ENCODE measurements around the gene DMBT1. TPM values are rescaled to one million over a fixed set of nuclear protein-coding genes. Genes with fewer than 3 reads are reported as not detected.
"Not testable (repeated sequence)": the region's sequence is repeated elsewhere in the genome, so short reads cannot be mapped to it uniquely, and the experiment has no call there.

DMBT1 gene
- total RNA-seq, 1 donor = not detected

DNA sequence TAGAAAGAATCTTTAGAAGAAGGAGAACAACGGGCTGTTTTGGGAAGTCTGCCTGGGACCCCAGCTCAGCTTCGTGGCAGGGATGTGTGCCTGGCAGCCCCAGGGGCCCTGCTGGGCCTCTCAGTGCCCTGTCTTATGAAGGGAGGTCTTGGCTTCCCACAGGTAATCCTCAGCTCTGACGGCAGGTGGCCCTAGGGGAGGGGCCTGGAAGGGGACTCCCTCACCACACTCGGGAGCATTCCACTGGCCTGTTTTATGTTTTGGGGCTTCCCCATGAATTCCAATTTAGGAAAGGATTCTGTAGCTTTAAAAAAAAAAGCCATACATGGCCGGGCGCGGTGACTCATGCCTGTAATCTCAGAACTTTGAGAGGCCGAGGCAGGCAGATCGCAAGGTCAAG, 3.0 kb upstream of the DMBT1 start:
- H3K9me3 ChIP-seq (ENCODE audit: low read depth, low read length) = no peaks in the 10 kb centered on the region
- no peak overlapping the region for H3K4me3 ChIP-seq (ENCODE audit: low read length)
- peaks cover 6% of the 10 kb centered on the region for H3K27me3 ChIP-seq (ENCODE audit: insufficient read depth, low read length)
- H3K4me1 ChIP-seq (ENCODE audit: insufficient read depth, low read length) = no peaks in the 10 kb centered on the region

DNA sequence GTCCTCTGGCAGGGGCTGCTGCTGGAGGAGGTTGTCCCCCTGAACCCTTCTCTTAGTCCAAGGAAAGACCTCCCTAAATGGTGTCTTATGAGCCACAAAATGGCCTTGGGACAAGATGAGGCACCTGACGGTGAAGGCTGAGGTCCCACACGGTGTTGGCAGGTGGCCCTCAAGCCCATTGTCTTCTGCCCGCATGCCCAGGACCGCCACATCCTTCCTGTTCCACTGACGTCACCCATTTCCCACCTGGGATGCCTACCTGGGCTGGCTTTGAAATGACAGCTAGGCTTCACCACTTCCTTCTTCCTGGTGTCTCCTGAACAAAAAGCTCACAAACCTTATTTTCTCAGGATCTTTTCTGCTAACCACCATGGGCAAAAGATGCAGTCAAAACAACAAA, 2.1 kb upstream of the DMBT1 start:
- no peaks in the 10 kb centered on the region for H3K4me1 ChIP-seq (ENCODE audit: insufficient read depth, low read length)
- H3K27me3 ChIP-seq (ENCODE audit: insufficient read depth, low read length) = peaks cover 10% of the 10 kb centered on the region
- no peaks in the 10 kb centered on the region for H3K9me3 ChIP-seq (ENCODE audit: low read depth, low read length)
- H3K4me3 ChIP-seq (ENCODE audit: low read length) = no peak overlapping the region

DNA sequence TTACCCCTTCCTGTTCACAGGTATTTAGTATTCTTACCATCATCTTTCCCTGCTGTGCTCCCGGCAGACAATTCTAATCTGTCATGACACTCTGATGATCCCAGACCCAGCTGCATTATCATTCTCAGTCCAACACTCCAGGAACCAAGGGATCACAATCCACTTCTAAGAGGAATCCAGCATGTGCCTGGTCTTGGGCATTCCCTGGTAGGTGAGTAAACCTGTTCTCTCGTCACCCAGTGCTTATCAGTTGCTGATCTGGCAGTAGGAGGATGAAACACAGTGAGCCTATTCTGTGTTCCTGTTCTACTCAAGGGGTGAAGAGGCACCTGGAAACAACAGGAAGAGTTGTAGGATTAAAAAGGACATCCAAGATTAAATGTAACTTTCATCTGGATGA, 1.3 kb upstream of the DMBT1 start:
- H3K27me3 ChIP-seq (ENCODE audit: insufficient read depth, low read length) = peaks cover 17% of the 10 kb centered on the region
- no peak overlapping the region for H3K4me3 ChIP-seq (ENCODE audit: low read length)
- no peaks in the 10 kb centered on the region for H3K4me1 ChIP-seq (ENCODE audit: insufficient read depth, low read length)
- H3K9me3 ChIP-seq (ENCODE audit: low read depth, low read length) = no peaks in the 10 kb centered on the region

DNA sequence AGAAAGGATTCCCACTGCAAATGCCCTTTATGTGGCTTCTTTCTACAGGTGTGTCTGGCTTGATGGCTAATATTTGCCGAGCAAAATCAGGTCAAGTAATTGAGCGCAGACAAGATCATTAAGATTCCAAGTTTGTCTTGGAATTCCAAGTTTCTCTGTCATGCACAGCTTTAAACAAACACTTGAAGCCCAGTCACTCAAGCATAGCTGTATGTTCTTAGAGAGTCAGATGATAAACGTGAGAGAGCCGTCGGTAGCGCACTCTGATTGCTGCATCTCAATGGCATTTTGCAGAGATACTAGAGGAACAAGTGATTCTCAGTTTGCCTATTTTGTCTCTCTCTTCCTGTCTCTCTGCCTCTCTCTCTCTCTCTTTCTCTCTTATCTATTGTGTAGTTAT, 658 bp downstream of the DMBT1 start:
- Histone ChIP-seq H3K27me3 (ENCODE audit: insufficient read depth, low read length) (peaks cover 25% of the 10 kb centered on the region), H3K4me3 (ENCODE audit: low read length) (no peak overlapping the region), H3K4me1 (ENCODE audit: insufficient read depth, low read length) (no peaks in the 10 kb centered on the region), H3K9me3 (ENCODE audit: low read depth, low read length) (no peaks in the 10 kb centered on the region)

DNA sequence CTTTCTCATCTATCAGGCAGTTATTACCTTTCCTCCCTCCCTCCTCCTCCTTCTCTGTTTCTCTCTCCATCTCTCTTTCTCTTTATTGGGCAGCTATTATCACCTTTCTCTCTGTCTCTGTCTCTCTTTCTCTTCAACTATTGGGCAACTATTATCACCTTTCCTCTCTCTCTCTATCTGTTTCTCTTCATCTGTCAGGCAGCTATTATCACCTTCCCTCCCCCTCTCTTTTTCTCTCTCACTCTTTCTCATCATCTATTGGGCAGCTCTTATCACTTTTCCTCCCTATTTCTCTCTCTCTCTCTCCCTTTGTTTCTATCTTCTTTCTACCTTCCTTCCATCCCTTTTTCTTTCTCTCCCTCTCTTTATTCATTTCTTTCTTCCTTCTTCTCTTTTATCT, 1.2 kb downstream of the DMBT1 start:
- Histone ChIP-seq H3K27me3 (ENCODE audit: insufficient read depth, low read length) (peaks cover 25% of the 10 kb centered on the region), H3K9me3 (ENCODE audit: low read depth, low read length) (no peaks in the 10 kb centered on the region), H3K4me3 (ENCODE audit: low read length) (no peak overlapping the region), H3K4me1 (ENCODE audit: insufficient read depth, low read length) (no peaks in the 10 kb centered on the region)

DNA sequence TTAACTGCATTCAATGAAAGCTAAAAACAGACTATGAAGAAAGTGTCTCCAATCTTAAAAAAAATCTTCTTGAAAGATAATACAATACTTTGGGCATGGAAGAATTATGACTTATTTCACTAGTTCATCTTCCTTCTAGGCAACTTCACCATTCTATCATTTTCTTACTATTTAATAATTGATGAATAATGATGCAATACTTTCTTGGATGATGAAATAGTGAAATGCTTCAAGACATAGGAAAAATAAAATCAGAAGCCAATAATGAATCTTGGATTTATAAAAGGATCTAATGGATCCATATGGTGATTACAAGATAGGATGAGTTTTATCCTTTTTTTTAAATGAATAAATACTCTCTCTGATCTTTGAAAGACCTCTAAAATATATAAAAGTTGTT, 4.4 kb downstream of the DMBT1 start:
- H3K4me1 ChIP-seq (ENCODE audit: insufficient read depth, low read length) = no peaks in the 10 kb centered on the region

DNA sequence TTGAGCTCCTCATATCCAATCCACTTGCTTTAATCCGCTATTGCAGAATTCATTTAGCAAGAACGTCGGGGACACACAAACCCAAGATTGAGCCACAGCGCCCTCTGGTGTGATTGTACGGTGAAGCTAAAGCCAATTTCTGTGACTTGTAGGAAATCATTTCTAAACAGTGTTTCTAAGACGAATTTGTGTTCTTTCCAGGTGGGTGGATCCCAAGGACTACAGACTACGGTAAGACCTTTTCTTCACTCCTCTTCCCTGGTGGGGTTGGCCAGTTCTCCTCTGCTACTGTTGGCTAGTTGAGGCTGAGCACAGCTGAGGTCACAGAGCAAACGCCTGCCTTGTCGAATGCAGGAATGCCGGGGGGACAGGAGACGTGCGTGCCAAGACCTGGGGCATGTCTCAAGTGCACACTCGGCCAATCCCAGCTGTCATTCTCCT, 5.2 kb downstream of the DMBT1 start:
- H3K4me1 ChIP-seq (ENCODE audit: insufficient read depth, low read length) = no peaks in the 10 kb centered on the region
- no peak overlapping the region for H3K4me3 ChIP-seq (ENCODE audit: low read length)
- peaks cover 25% of the 10 kb centered on the region for H3K27me3 ChIP-seq (ENCODE audit: insufficient read depth, low read length)
- no peaks in the 10 kb centered on the region for H3K9me3 ChIP-seq (ENCODE audit: low read depth, low read length)

More for the DNA sequence above, 4.4 kb downstream of the DMBT1 start:
- H3K27me3 ChIP-seq (ENCODE audit: insufficient read depth, low read length) = peaks cover 25% of the 10 kb centered on the region
- H3K9me3 ChIP-seq (ENCODE audit: low read depth, low read length) = no peaks in the 10 kb centered on the region
- no peak overlapping the region for H3K4me3 ChIP-seq (ENCODE audit: low read length)

DNA sequence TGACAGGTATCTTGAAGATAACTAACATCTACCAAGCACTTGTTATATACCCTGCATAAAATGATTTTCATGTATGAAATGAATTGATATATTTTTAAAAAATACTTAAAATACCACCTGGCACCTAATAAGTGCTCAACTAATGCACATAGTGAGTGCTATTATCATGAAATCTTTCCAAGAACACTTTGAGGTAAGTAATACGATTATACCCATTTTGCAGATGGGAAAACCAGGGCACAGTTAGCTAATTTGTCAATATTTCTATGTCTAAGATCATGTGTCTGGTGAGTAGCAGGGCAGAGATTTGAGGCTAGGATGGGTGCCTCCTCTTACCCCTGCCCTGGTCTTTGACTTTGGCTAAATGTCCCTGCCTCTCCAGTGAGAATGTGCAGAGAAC, 6.1 kb downstream of the DMBT1 start:
- no peaks in the 10 kb centered on the region for H3K9me3 ChIP-seq (ENCODE audit: low read depth, low read length)
- no peak overlapping the region for H3K4me3 ChIP-seq (ENCODE audit: low read length)
- H3K27me3 ChIP-seq (ENCODE audit: insufficient read depth, low read length) = peaks cover 18% of the 10 kb centered on the region
- no peaks in the 10 kb centered on the region for H3K4me1 ChIP-seq (ENCODE audit: insufficient read depth, low read length)

DNA sequence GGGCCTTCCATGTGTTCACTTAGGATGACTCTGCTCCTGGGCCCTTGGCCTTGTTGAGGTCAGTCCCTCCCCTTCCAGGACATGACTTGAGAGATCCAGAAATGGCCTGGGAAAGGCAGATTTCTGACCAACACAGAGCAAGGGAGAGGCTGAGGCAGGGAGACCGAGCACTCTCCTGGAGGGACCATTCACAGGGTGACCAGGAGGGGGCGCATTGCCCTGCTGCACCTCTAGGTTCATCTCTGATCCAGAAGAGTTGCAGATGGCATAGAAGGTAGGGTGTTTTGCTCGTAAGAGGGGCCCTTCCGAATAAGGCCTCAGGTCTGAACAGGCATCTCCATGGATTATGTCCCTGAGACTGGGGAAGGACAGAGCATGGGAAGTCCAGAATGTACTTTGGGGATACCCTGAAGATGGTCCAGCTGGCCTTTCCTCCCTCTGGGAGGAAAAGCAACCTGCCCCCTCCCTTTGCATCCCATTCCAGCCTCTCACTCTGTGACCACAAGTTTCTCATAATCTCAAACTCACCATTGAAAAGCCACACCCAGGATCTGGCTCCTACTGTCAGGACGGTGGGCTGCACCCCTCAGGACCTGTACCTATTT, 6.6 kb downstream of the DMBT1 start:
- Histone ChIP-seq H3K4me3 (ENCODE audit: low read length) (no peak overlapping the region), H3K27me3 (ENCODE audit: insufficient read depth, low read length) (peaks cover 18% of the 10 kb centered on the region), H3K9me3 (ENCODE audit: low read depth, low read length) (no peaks in the 10 kb centered on the region), H3K4me1 (ENCODE audit: insufficient read depth, low read length) (no peaks in the 10 kb centered on the region)

DNA sequence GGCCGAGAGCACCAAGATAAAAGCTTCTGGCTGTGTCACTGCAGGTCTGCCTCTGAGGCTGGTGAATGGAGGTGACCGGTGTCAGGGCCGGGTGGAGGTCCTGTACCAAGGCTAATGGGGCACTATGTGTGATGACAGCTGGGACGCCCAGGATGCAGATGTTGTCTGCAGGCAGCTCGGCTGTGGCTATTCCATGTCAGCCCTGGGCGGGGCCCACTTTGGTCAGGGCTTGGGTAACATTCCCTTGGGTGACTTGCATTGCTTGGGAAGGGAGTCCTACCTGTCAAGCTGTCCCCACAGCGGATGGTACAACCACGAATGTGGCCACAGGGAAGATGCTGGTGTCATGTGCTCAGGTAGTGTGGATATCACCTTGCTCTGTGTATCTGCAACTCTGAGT, 8.0 kb downstream of the DMBT1 start:
- no peak overlapping the region for H3K4me3 ChIP-seq (ENCODE audit: low read length)
- H3K27me3 ChIP-seq (ENCODE audit: insufficient read depth, low read length) = peaks cover 15% of the 10 kb centered on the region
- no peaks in the 10 kb centered on the region for H3K9me3 ChIP-seq (ENCODE audit: low read depth, low read length)
- no peaks in the 10 kb centered on the region for H3K4me1 ChIP-seq (ENCODE audit: insufficient read depth, low read length)

DNA sequence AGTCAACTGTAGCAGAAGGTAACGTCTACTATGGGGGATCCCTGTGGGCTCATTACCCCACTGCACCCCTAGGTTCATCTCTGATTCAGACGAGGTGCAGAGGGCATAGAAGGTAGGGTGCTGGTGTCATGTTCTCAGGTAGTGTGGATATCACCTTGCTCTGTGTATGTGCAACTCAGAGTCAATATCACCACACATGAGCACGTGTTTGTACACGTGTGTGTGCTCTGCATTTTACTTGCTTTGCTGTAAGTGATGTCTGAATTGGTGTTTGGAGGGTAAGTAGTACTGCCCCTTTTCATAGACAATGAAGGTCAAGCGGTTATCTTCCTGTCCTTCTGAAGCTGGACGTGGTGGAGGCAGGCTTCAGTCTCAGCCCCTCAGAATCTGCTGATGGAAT, 10.4 kb downstream of the DMBT1 start:
- Histone ChIP-seq H3K9me3 (ENCODE audit: low read depth, low read length) (no peaks in the 10 kb centered on the region), H3K27me3 (ENCODE audit: insufficient read depth, low read length) (no peaks in the 10 kb centered on the region), H3K4me1 (ENCODE audit: insufficient read depth, low read length) (no peaks in the 10 kb centered on the region), H3K4me3 (ENCODE audit: low read length) (no peak overlapping the region)

DNA sequence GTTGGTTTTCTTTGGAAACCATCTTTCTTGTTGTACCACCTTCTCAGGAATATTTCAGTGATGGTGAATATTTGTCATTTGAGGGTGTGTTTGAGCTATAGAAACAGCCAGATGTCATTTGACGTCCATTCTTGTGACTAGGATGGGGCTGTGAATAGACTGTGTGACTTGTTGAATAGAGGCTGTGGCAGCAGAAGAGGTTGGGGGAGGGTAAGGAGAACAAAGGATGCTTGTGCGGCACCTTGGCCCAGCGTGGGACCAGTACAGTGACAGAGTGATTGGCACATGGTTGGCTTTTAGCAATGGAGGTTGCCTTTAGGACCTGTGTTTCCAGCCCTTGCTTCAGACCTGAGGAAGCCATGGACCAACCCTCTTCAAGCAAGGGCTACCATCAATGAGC, 11.3 kb downstream of the DMBT1 start:
- no peaks in the 10 kb centered on the region for H3K27me3 ChIP-seq (ENCODE audit: insufficient read depth, low read length)
- H3K4me1 ChIP-seq (ENCODE audit: insufficient read depth, low read length) = no peaks in the 10 kb centered on the region
- no peaks in the 10 kb centered on the region for H3K9me3 ChIP-seq (ENCODE audit: low read depth, low read length)
- no peak overlapping the region for H3K4me3 ChIP-seq (ENCODE audit: low read length)

DNA sequence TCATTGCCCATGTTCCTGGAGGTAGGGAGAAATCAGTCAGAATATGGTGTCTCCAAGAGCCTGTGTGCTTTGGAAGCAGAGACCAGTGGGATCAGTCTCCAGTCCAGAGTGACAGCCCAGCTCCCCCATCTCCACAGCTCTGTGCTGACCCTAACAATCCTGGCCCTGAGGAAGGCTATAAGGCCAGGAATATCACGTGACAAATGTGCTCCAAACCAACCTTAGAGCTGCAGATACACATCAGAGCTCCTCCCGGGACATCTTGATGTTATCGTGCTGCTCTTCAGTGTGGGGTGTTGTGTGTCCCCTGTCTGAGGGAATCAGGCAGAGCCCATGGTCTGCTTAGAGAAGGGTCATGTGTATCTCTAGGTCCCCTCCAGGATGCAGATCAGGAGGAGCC, 15.2 kb downstream of the DMBT1 start:
- no peaks in the 10 kb centered on the region for H3K4me1 ChIP-seq (ENCODE audit: insufficient read depth, low read length)
- no peak overlapping the region for H3K4me3 ChIP-seq (ENCODE audit: low read length)
- no peaks in the 10 kb centered on the region for H3K27me3 ChIP-seq (ENCODE audit: insufficient read depth, low read length)
- H3K9me3 ChIP-seq (ENCODE audit: low read depth, low read length) = no peaks in the 10 kb centered on the region

DNA sequence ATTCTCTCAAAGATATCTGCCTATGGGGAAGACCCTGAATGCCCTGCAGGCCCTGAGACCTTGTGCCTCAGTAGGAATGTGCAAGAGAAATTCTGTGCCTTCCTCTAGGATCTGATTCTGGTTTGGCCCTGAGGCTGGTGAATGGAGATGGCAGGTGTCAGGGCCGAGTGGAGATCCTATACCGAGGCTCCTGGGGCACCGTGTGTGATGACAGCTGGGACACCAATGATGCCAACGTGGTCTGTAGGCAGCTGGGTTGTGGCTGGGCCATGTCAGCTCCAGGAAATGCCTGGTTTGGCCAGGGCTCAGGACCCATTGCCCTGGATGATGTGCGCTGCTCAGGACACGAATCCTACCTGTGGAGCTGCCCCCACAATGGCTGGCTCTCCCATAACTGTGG, 15.7 kb downstream of the DMBT1 start:
- Histone ChIP-seq H3K9me3 (ENCODE audit: low read depth, low read length) (no peaks in the 10 kb centered on the region), H3K27me3 (ENCODE audit: insufficient read depth, low read length) (no peaks in the 10 kb centered on the region), H3K4me3 (ENCODE audit: low read length) (no peak overlapping the region), H3K4me1 (ENCODE audit: insufficient read depth, low read length) (no peaks in the 10 kb centered on the region)

DNA sequence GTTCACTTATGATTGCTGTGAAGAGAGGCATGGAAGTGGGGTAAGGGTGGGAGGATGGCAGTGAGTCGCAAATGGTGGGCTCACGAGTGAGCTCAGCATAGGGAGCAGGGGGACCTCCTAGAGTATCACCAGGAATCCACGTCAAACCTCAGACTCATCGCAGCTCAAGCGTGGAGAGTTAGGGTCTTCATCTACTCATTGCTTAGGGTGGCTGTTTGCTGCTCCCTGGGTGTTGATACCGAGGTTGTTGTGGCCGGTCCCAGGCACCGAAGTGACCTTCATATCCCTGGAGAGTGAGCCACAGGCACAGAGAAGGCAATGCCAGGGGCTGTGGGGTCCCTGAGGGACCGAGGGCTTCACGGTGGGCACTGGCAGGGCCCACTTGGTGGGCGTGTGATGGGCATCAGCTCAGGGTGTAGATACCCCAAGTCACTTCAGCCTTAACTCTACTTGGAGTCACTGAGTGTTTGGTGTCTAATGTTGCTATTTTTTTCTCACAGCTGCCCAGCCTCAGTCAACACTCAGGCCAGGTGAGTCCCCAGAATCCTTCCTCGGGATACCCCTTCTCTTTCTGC, 16.8 kb downstream of the DMBT1 start:
- H3K9me3 ChIP-seq (ENCODE audit: low read depth, low read length) = no peaks in the 10 kb centered on the region
- no peak overlapping the region for H3K4me3 ChIP-seq (ENCODE audit: low read length)
- no peaks in the 10 kb centered on the region for H3K4me1 ChIP-seq (ENCODE audit: insufficient read depth, low read length)
- H3K27me3 ChIP-seq (ENCODE audit: insufficient read depth, low read length) = no peaks in the 10 kb centered on the region

DNA sequence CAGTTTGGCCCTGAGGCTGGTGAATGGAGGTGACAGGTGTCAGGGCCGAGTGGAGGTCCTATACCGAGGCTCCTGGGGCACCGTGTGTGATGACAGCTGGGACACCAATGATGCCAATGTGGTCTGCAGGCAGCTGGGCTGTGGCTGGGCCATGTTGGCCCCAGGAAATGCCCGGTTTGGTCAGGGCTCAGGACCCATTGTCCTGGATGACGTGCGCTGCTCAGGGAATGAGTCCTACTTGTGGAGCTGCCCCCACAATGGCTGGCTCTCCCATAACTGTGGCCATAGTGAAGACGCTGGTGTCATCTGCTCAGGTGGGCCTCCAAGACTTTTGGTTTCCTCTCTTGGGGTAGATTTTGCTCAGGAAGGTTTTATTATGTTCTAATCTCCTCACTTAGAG, 25.5 kb downstream of the DMBT1 start:
- not testable (repeated sequence) for H3K9me3 ChIP-seq (ENCODE audit: low read depth, low read length); H3K27me3 ChIP-seq (ENCODE audit: insufficient read depth, low read length); H3K4me3 ChIP-seq (ENCODE audit: low read length); H3K4me1 ChIP-seq (ENCODE audit: insufficient read depth, low read length)
